ENCODE results near the gene NT5DC1. TPM values are rescaled to one million over a fixed set of nuclear protein-coding genes. Genes with fewer than 3 reads are reported as not detected.

The NT5DC1 gene
- polyA plus RNA-seq, 1 of the 3 experiments (the other 2 are of a cell fraction) = 20.3 TPM

DNA sequence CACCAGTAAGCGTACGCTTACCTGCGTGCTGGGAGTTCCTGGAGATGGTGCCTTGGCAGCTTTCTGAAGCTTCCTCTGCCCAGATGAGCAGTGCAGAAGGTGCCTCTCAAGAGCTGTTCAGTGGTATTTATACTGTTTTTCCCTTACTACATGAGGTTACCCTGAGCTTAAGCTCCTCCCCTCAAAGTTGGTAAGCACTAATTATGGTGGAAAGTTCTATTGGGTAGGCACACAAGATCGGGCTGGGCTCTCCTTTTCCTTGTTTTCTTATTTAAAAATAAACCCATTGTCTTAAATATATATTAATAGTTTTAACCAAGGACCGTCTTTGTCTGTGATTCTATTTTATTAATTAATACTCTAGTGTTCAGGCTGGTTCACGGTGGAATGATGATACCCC lies 25.4 kb downstream of the NT5DC1 start, which contains the start of gene COL10A1:
COL10A1 (minus strand) TSS at position 101 of the 400 bp plus-strand sequence. CDS start 640 bp downstream, outside the sequence.
- DNase-seq = no peak
- Histone ChIP-seq H3K4me3 (ENCODE audit: low read depth in 2 of 2, low read length in 1 of 2) (no peak within 1 kb of the TSS), H3K27me3 (ENCODE audit: insufficient read depth) (no peaks in the 10 kb centered on the region), H4K20me1 (ENCODE audit: insufficient read depth) (no peaks in the 10 kb centered on the region), H3F3A (replicated peaks; ENCODE audit: insufficient read depth) (no peaks in the 10 kb centered on the region), H3K27ac (ENCODE audit: low read depth in 2 of 2, low read length in 1 of 2) (no peak within 1 kb of the TSS), H3K4me1 (ENCODE audit: control insufficient read depth in 1 of 2, insufficient read depth in 2 of 2, low read depth in 1 of 2, low read length in 1 of 2) (no peaks in the 10 kb centered on the region; a peak in 1 of 4 replicates), H3K4me2 (no peak within 1 kb of the TSS), H3K79me2 (ENCODE audit: insufficient read depth) (no peaks in the 10 kb centered on the region), H3K9me3 (no peaks in the 10 kb centered on the region), H2AFZ (ENCODE audit: low read depth) (no peak within 1 kb of the TSS), H3K36me3 (replicated peaks in 1 of 2; ENCODE audit: control insufficient read depth in 1 of 2, insufficient read depth in 2 of 2, low read length in 1 of 2) (peaks cover 0 to 5% of the 10 kb centered on the region in 2 experiments), H3K9me2 (no peaks in the 10 kb centered on the region), H3K9ac (no peak within 1 kb of the TSS)
- whole genome bisulfite sequencing (ENCODE audit: low lambda C conversion rate) = 98% methylated on average over 6 of the region's 6 CpGs
- TF ChIP-seq, protein P1, sequence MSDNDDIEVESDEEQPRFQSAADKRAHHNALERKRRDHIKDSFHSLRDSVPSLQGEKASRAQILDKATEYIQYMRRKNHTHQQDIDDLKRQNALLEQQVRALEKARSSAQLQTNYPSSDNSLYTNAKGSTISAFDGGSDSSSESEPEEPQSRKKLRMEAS (IDR thresholded peaks at IDR 0.05; ENCODE audit: low read depth) = no peak
- TF ChIP-seq, protein P2, sequence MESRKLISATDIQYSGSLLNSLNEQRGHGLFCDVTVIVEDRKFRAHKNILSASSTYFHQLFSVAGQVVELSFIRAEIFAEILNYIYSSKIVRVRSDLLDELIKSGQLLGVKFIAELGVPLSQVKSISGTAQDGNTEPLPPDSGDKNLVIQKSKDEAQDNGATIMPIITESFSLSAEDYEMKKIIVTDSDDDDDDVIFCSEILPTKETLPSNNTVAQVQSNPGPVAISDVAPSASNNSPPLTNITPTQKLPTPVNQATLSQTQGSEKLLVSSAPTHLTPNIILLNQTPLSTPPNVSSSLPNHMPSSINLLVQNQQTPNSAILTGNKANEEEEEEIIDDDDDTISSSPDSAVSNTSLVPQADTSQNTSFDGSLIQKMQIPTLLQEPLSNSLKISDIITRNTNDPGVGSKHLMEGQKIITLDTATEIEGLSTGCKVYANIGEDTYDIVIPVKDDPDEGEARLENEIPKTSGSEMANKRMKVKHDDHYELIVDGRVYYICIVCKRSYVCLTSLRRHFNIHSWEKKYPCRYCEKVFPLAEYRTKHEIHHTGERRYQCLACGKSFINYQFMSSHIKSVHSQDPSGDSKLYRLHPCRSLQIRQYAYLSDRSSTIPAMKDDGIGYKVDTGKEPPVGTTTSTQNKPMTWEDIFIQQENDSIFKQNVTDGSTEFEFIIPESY (IDR thresholded peaks at IDR 0.05; ENCODE audit: borderline replicate concordance, low read depth) = no peak
- TF ChIP-seq RFX5 (IDR thresholded peaks at IDR 0.05; ENCODE audit: low read length) = no peak
- TF ChIP-seq NFIC (IDR thresholded peaks at IDR 0.05; ENCODE audit: borderline replicate concordance) = no peak
- no peak for TF ChIP-seq TAF1 (IDR thresholded peaks at IDR 0.05; ENCODE audit: borderline replicate concordance, low read depth, low read length)
- TF ChIP-seq, protein P3, sequence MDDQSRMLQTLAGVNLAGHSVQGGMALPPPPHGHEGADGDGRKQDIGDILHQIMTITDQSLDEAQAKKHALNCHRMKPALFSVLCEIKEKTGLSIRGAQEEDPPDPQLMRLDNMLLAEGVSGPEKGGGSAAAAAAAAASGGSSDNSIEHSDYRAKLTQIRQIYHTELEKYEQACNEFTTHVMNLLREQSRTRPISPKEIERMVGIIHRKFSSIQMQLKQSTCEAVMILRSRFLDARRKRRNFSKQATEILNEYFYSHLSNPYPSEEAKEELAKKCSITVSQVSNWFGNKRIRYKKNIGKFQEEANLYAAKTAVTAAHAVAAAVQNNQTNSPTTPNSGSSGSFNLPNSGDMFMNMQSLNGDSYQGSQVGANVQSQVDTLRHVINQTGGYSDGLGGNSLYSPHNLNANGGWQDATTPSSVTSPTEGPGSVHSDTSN (IDR thresholded peaks at IDR 0.05) = no peak
- no peak for TF ChIP-seq EZH2phosphoT487 (IDR thresholded peaks at IDR 0.05; ENCODE audit: borderline replicate concordance, low read depth)
- no peak for TF ChIP-seq ELF1 (IDR thresholded peaks at IDR 0.05)
- TF ChIP-seq, protein P4, sequence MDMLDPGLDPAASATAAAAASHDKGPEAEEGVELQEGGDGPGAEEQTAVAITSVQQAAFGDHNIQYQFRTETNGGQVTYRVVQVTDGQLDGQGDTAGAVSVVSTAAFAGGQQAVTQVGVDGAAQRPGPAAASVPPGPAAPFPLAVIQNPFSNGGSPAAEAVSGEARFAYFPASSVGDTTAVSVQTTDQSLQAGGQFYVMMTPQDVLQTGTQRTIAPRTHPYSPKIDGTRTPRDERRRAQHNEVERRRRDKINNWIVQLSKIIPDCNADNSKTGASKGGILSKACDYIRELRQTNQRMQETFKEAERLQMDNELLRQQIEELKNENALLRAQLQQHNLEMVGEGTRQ (IDR thresholded peaks at IDR 0.05; ENCODE audit: borderline replicate concordance, low read depth, low read length) = no peak
- no peak for TF ChIP-seq MEF2A (IDR thresholded peaks at IDR 0.05; ENCODE audit: borderline replicate concordance, low read depth)
- no peak for TF ChIP-seq YY1 (IDR thresholded peaks at IDR 0.05; ENCODE audit: low read depth)
- no peak for TF ChIP-seq NRF1 (IDR thresholded peaks at IDR 0.05; ENCODE audit: low read depth, low read length)
- TF ChIP-seq, protein P5, sequence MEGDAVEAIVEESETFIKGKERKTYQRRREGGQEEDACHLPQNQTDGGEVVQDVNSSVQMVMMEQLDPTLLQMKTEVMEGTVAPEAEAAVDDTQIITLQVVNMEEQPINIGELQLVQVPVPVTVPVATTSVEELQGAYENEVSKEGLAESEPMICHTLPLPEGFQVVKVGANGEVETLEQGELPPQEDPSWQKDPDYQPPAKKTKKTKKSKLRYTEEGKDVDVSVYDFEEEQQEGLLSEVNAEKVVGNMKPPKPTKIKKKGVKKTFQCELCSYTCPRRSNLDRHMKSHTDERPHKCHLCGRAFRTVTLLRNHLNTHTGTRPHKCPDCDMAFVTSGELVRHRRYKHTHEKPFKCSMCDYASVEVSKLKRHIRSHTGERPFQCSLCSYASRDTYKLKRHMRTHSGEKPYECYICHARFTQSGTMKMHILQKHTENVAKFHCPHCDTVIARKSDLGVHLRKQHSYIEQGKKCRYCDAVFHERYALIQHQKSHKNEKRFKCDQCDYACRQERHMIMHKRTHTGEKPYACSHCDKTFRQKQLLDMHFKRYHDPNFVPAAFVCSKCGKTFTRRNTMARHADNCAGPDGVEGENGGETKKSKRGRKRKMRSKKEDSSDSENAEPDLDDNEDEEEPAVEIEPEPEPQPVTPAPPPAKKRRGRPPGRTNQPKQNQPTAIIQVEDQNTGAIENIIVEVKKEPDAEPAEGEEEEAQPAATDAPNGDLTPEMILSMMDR (IDR thresholded peaks at IDR 0.05) = no peak
- no peak for TF ChIP-seq TEAD4 (IDR thresholded peaks at IDR 0.05; ENCODE audit: borderline replicate concordance, insufficient read depth)
- TF ChIP-seq, protein P6, sequence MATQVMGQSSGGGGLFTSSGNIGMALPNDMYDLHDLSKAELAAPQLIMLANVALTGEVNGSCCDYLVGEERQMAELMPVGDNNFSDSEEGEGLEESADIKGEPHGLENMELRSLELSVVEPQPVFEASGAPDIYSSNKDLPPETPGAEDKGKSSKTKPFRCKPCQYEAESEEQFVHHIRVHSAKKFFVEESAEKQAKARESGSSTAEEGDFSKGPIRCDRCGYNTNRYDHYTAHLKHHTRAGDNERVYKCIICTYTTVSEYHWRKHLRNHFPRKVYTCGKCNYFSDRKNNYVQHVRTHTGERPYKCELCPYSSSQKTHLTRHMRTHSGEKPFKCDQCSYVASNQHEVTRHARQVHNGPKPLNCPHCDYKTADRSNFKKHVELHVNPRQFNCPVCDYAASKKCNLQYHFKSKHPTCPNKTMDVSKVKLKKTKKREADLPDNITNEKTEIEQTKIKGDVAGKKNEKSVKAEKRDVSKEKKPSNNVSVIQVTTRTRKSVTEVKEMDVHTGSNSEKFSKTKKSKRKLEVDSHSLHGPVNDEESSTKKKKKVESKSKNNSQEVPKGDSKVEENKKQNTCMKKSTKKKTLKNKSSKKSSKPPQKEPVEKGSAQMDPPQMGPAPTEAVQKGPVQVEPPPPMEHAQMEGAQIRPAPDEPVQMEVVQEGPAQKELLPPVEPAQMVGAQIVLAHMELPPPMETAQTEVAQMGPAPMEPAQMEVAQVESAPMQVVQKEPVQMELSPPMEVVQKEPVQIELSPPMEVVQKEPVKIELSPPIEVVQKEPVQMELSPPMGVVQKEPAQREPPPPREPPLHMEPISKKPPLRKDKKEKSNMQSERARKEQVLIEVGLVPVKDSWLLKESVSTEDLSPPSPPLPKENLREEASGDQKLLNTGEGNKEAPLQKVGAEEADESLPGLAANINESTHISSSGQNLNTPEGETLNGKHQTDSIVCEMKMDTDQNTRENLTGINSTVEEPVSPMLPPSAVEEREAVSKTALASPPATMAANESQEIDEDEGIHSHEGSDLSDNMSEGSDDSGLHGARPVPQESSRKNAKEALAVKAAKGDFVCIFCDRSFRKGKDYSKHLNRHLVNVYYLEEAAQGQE (IDR thresholded peaks at IDR 0.05; ENCODE audit: low read depth, low read length) = no peak
- TF ChIP-seq, protein P7, sequence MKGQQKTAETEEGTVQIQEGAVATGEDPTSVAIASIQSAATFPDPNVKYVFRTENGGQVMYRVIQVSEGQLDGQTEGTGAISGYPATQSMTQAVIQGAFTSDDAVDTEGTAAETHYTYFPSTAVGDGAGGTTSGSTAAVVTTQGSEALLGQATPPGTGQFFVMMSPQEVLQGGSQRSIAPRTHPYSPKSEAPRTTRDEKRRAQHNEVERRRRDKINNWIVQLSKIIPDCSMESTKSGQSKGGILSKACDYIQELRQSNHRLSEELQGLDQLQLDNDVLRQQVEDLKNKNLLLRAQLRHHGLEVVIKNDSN (IDR thresholded peaks at IDR 0.05; ENCODE audit: borderline replicate concordance, low read depth) = no peak
- TF ChIP-seq TCF12 (IDR thresholded peaks at IDR 0.05) = no peak
- TF ChIP-seq EP300 (IDR thresholded peaks at IDR 0.05; ENCODE audit: borderline replicate concordance in 1 of 2, low read depth in 1 of 2, low read length in 1 of 2) = no peak
- POLR2A ChIA-PET = no interaction called here
- CTCF ChIA-PET = interaction anchor here (1.8 kb wide), 1 partner anchor 9 kb away, joined by 8 read pairs; no protein-coding TSS in a partner anchor
